ENCODE results near the gene NFKBIE. TPM values are rescaled to one million over a fixed set of nuclear protein-coding genes. Genes with fewer than 3 reads are reported as not detected.

NFKBIE gene
- total RNA-seq, 1 experiment from 2014 or later = 7.6 TPM

DNA sequence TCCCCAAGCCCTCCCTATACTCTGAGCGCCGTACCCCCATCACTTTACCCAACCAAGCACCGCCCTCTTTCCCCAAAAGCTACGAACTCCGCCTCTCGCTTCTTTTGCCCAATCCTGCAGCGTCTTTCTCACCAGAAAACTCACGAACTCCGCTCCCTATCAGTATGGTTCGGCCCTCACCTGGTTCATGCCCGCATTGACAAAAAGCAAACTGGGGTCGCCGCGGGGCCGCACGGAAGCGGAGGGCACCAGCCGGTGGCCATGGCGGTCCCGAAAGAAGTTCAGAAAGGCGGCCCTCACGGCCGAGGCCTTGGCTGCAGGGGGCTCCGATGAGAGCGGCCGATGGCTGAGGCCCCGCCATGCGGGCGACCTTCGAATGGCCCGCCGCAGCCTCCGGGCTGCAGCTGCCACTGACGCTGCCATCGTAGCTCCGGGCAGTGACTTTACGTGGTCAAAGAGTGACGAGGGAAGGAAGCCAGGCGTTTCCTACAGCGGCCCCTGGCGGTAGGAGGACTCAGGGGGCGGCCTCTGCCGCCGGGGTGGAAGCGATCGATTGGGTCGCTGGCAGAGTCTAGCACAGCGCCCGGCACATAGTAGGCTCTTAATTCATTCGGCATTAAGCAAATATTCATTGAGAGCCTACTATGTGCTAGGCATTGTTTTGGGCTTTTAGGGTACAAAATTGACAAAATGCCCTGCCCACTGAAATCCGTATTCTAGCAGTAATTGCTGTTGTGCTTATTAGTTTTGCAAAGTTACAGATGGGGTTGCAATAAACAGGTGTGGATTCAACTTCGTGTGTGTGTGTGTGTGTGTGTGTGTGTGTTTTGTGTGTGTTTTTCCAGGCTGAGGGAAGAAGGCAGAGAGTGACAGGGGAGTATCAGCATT lies 47.8 kb upstream of the NFKBIE start, which contains the start of gene AARS2 (continued):
- TF ChIP-seq, protein P1, sequence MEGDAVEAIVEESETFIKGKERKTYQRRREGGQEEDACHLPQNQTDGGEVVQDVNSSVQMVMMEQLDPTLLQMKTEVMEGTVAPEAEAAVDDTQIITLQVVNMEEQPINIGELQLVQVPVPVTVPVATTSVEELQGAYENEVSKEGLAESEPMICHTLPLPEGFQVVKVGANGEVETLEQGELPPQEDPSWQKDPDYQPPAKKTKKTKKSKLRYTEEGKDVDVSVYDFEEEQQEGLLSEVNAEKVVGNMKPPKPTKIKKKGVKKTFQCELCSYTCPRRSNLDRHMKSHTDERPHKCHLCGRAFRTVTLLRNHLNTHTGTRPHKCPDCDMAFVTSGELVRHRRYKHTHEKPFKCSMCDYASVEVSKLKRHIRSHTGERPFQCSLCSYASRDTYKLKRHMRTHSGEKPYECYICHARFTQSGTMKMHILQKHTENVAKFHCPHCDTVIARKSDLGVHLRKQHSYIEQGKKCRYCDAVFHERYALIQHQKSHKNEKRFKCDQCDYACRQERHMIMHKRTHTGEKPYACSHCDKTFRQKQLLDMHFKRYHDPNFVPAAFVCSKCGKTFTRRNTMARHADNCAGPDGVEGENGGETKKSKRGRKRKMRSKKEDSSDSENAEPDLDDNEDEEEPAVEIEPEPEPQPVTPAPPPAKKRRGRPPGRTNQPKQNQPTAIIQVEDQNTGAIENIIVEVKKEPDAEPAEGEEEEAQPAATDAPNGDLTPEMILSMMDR (IDR thresholded peaks at IDR 0.05 in 2 of 3, conservative IDR thresholded peaks at IDR 0.05 in 1 of 3; ENCODE audit: borderline replicate concordance in 1 of 3, insufficient read depth in 1 of 3, low read depth in 2 of 3, low read length in 2 of 3) = peak; percentile 73 to 98 (median 97)
- TF ChIP-seq ZFX (IDR thresholded peaks at IDR 0.05) (peak; percentile 73; the same call in 1 of the 2 replicates), RAD21 (IDR thresholded peaks at IDR 0.05; ENCODE audit: low read depth) (no peak), YY1 (IDR thresholded peaks at IDR 0.05; ENCODE audit: extremely low read depth, insufficient replicate concordance, low read depth, low read length) (peak; percentile 93), CBX3 (IDR thresholded peaks at IDR 0.05; ENCODE audit: low read depth) (peak; percentile 96), EZH2 (IDR thresholded peaks at IDR 0.05) (no peak)

- Histone ChIP-seq H3K27me3 (ENCODE audit: insufficient read depth, low read length) (no peaks in the 10 kb centered on the region), H3K4me2 (ENCODE audit: low read length) (peak overlapping the region; percentile 82), H3K79me2 (ENCODE audit: insufficient read depth, low read length) (peaks cover 19% of the 10 kb centered on the region), H3K4me3 (replicated peaks in 1 of 2; ENCODE audit: low read depth in 1 of 2, low read length in 2 of 2) (peak overlapping the region; percentile 97 to 98), H3K27ac (ENCODE audit: low read depth, low read length) (no peak overlapping the region), H3K9ac (ENCODE audit: low read length) (peak overlapping the region; percentile 86; the same call in 1 of the 2 replicates), H3K4me1 (ENCODE audit: control insufficient read depth in 1 of 2, insufficient read depth in 2 of 2, low read length in 2 of 2) (peaks cover 6 to 16% of the 10 kb centered on the region in 2 experiments), H3K9me2 (ENCODE audit: insufficient read depth) (no peaks in the 10 kb centered on the region), H4K20me1 (ENCODE audit: insufficient read depth) (no peaks in the 10 kb centered on the region), H3K9me3 (ENCODE audit: control insufficient read depth in 1 of 2, insufficient read depth in 1 of 2, low read depth in 1 of 2, low read length in 2 of 2) (no peaks in the 10 kb centered on the region), H2AFZ (ENCODE audit: low read depth, low read length, poor library complexity, severe bottlenecking) (no peak overlapping the region), H3K36me3 (ENCODE audit: control insufficient read depth in 1 of 2, insufficient read depth in 2 of 2, low read length in 2 of 2) (peaks cover 25 to 32% of the 10 kb centered on the region in 2 experiments; a peak in 3 of 4 replicates)
- ATAC-seq (no peak), DNase-seq (ENCODE audit: low read depth, low spot score) (no peak)
- intact Hi-C loops (cut with micrococcal nuclease) = no loop called here
- TF ChIP-seq ATF3 (IDR thresholded peaks at IDR 0.05) = no peak
- no TSS peak for BruUV-seq (replicated peaks)
- RAD21 ChIA-PET (ENCODE audit: low non-redundant PET in 1 of 2, low total read pairs in 2 of 2, uncharacterized antibody in 2 of 2, unreplicated experiment in 2 of 2) = no interaction called here
- POLR2A ChIA-PET = no interaction called here
- CTCF ChIA-PET = no interaction called here
These were observed 46.4 kb upstream of the NFKBIE start for GRCh38 chr6:44311767-44312166.

Data from HCT116 (cell line).